ENCODE measurements around the gene MICALL1.

MICALL1 gene

DNA sequence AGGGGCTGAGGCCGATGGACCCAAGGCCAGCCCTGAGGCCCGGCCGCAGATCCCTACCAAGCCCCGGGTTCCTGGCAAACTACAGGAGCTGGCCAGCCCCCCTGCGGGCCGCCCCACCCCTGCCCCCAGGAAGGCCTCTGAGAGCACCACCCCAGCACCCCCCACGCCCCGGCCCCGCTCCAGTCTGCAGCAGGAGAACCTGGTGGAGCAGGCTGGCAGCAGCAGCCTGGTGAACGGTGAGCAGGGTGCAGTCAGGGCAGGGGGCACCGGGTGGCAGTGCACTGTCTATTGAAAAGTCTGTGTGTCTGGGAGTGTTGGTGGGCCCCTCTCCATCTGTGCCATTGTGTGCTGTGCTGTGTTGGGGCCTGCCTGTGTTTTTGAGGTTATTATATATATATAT is 16.1 kb downstream of the MICALL1 start:
- Histone ChIP-seq H3K27me3 (no peaks in the 10 kb centered on the region), H3K9me3 (no peaks in the 10 kb centered on the region), H3K36me3 (peaks cover 51 to 97% (median 78%) of the 10 kb centered on the region in 3 donors), H3K4me3 (no peak overlapping the region), H3K27ac (no peak overlapping the region), H3K4me1 (no peaks in the 10 kb centered on the region)
- TF ChIP-seq, protein P1, sequence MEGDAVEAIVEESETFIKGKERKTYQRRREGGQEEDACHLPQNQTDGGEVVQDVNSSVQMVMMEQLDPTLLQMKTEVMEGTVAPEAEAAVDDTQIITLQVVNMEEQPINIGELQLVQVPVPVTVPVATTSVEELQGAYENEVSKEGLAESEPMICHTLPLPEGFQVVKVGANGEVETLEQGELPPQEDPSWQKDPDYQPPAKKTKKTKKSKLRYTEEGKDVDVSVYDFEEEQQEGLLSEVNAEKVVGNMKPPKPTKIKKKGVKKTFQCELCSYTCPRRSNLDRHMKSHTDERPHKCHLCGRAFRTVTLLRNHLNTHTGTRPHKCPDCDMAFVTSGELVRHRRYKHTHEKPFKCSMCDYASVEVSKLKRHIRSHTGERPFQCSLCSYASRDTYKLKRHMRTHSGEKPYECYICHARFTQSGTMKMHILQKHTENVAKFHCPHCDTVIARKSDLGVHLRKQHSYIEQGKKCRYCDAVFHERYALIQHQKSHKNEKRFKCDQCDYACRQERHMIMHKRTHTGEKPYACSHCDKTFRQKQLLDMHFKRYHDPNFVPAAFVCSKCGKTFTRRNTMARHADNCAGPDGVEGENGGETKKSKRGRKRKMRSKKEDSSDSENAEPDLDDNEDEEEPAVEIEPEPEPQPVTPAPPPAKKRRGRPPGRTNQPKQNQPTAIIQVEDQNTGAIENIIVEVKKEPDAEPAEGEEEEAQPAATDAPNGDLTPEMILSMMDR (IDR thresholded peaks at IDR 0.05), result no peak
- intact Hi-C loops (cut with DNase I; ENCODE audit: low total_unique reads), result no loop called here
- no peak for DNase-seq

DNA sequence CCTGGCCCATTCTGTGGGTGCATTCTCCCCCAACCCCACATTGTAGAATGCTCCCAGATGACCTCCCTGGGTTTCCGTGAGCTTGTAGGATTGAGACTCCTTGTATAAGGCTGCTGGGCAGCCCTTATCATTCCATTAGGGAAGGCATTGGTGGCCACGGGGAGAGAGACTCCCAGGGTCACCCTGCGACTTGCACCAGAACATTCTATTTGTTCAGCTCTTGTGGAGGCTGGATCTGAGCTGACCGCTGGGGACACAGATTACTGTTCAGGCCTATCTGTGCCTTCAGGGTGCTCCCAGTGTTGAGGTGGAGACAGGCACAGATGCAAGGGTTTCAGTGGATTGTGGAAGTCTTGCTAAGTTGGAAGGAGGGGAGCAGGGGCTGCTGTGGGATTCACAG is 17.8 kb downstream of the MICALL1 start:
- H3K4me3 ChIP-seq, result no peak overlapping the region
- H3K27me3 ChIP-seq, result no peaks in the 10 kb centered on the region
- TF ChIP-seq, protein P1 (IDR thresholded peaks at IDR 0.05), result no peak
- peaks cover 52 to 97% (median 78%) of the 10 kb centered on the region in 3 donors for H3K36me3 ChIP-seq
- no peaks in the 10 kb centered on the region for H3K4me1 ChIP-seq
- no peak overlapping the region for H3K27ac ChIP-seq
- no peaks in the 10 kb centered on the region for H3K9me3 ChIP-seq
- intact Hi-C loops (cut with DNase I; ENCODE audit: low total_unique reads), result no loop called here
- no peak for DNase-seq

DNA sequence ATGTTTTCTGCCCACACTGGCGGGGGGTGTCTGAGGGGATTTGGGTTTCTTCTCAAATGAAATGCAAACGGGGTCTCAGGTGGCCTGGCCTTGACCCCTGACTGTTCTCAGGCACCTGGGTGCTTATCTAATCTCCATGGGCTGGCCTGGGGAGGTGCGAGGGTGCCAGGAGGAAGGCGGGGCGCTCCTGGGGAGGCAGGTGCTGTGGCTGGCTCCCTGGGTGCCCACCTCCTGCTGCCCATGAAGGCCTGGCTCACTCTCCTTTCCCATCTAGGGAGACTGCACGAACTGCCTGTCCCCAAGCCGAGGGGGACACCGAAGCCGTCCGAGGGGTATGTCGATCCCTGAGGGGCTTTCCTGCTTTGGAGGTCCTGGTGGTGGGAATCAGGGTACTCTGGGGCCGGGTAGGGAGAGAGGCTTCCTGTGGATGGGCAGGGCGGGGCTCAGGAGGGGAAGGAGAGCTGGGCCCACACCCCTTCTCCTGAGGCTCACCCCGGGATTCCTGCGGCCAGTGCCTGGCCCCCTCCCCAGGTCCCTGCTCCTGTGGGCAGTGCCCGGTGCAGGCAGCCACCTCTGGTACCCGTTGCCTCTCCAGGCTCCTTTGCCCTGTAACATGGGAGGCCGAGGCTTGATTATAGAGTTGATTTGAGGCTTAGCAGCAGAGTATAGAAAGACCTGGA is 18.4 kb downstream of the MICALL1 start:
- peaks cover 0 to under 1% (median 0%) of the 10 kb centered on the region in 4 donors for H3K4me1 ChIP-seq
- H3K4me3 ChIP-seq, result no peak overlapping the region

DNA sequence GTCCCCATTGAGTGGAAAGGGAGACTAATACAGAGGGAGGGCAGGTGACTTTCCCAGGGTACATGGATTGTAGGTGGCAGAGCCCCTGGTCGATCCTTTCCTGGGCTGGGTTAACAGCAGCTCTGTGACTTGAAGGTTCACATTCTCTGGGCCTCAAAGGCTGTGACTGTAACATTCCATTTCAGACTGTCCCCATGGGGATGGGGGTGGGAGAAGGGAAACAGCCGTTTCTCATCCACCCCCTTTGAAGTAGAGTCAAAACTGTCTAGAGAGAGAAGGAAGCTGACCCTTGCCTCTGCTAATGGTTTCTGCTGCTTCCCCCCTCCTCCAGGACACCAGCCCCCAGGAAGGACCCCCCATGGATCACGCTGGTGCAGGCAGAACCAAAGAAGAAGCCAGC is 19.2 kb downstream of the MICALL1 start:
- Histone ChIP-seq H3K27me3 (no peaks in the 10 kb centered on the region), H3K27ac (no peak overlapping the region), H3K4me3 (no peak overlapping the region), H3K36me3 (peaks cover 45 to 97% (median 82%) of the 10 kb centered on the region in 3 donors), H3K9me3 (no peaks in the 10 kb centered on the region), H3K4me1 (peaks cover 0 to 7% (median 2%) of the 10 kb centered on the region in 4 donors)
- intact Hi-C loops (cut with DNase I; ENCODE audit: low total_unique reads), result no loop called here
- TF ChIP-seq, protein P1 (IDR thresholded peaks at IDR 0.05), result no peak
- no peak for DNase-seq

More for the DNA sequence above, 18.4 kb downstream of the MICALL1 start:
- no peaks in the 10 kb centered on the region for H3K9me3 ChIP-seq
- TF ChIP-seq, protein P1 (IDR thresholded peaks at IDR 0.05), result no peak
- intact Hi-C loops (cut with DNase I; ENCODE audit: low total_unique reads), result no loop called here
- H3K27me3 ChIP-seq, result no peaks in the 10 kb centered on the region
- peaks cover 46 to 97% (median 78%) of the 10 kb centered on the region in 3 donors for H3K36me3 ChIP-seq
- DNase-seq, result no peak
- no peak overlapping the region for H3K27ac ChIP-seq

DNA sequence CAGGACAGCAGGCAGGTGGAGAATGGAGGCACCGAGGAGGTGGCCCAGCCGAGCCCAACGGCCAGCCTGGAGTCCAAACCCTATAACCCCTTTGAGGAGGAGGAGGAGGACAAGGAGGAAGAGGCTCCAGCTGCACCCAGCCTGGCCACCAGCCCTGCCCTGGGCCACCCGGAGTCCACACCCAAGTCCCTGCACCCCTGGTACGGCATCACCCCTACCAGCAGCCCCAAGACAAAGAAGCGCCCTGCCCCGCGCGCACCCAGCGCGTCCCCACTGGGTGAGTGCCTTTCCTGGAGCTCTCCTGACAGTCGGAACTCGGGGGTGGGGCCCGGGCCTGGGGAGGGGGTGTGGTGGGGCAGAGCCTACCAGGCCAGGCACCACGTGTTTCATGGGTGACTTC is 19.7 kb downstream of the MICALL1 start:
- Histone ChIP-seq H3K27me3 (no peaks in the 10 kb centered on the region), H3K9me3 (no peaks in the 10 kb centered on the region), H3K36me3 (peaks cover 45 to 97% (median 82%) of the 10 kb centered on the region in 3 donors), H3K4me3 (no peak overlapping the region), H3K27ac (no peak overlapping the region), H3K4me1 (peaks cover 0 to 9% (median 5%) of the 10 kb centered on the region in 4 donors)
- intact Hi-C loops (cut with DNase I; ENCODE audit: low total_unique reads), result no loop called here
- DNase-seq, result no peak
- TF ChIP-seq, protein P1 (IDR thresholded peaks at IDR 0.05), result no peak

Measured in tibial artery (tissue), 4 donors.